Duodenal mucosa (tissue), 2 donors: ENCODE data around the gene RAB3B.

ENCODE experiments used
- H3K27ac ChIP-seq: one replicate; pipeline ENCODE4 v1.7.0; 2013; ENCODE audit warnings: low read depth, low read length
- H3K27me3 ChIP-seq, 2 donors: one replicate each; pipeline ENCODE4 v1.7.0; 2013; ENCODE audit warnings: low read length in 2 of 2, control low read depth in 1 of 2; ENCODE audit not compliant: insufficient read depth in 2 of 2, control insufficient read depth in 1 of 2
- H3K36me3 ChIP-seq, 2 donors: one replicate each; pipeline ENCODE4 v1.7.0; 2013; ENCODE audit warnings: low read length in 2 of 2, control low read depth in 1 of 2; ENCODE audit not compliant: insufficient read depth in 2 of 2, control insufficient read depth in 1 of 2
- H3K4me1 ChIP-seq, 2 donors: one replicate each; pipeline ENCODE4 v1.7.0; 2013; ENCODE audit warnings: low read length in 2 of 2, control low read depth in 1 of 2; ENCODE audit not compliant: insufficient read depth in 2 of 2, control insufficient read depth in 1 of 2
- H3K4me3 ChIP-seq, 2 donors: one replicate each; pipeline ENCODE4 v1.7.0; 2013; ENCODE audit warnings: low read length in 2 of 2, low read depth in 1 of 2
- H3K9ac ChIP-seq, 2 donors: one replicate each; pipeline ENCODE4 v1.7.0; 2013; ENCODE audit warnings: low read length in 2 of 2, low read depth in 1 of 2
- H3K9me3 ChIP-seq, 2 donors: one replicate each; pipeline ENCODE4 v1.7.0; 2013; ENCODE audit warnings: low read length in 2 of 2, control low read depth in 1 of 2; ENCODE audit not compliant: control insufficient read depth in 1 of 2

Gene RAB3B

GRCh38 chr1:51859735-51860134 is 130.8 kb downstream of the RAB3B start:
- peaks cover 2 to 6% of the 10 kb centered on the region in 2 donors for H3K36me3 ChIP-seq
- no peak overlapping the region for H3K27ac ChIP-seq
- H3K4me3 ChIP-seq, result no peak overlapping the region
- no peak overlapping the region for H3K9ac ChIP-seq
- H3K9me3 ChIP-seq, result no peaks in the 10 kb centered on the region
- no peaks in the 10 kb centered on the region for H3K27me3 ChIP-seq
- no peaks in the 10 kb centered on the region for H3K4me1 ChIP-seq

- H3K27ac ChIP-seq, result no peak overlapping the region
- no peaks in the 10 kb centered on the region for H3K4me1 ChIP-seq
- H3K9me3 ChIP-seq, result no peaks in the 10 kb centered on the region
These were observed 131.2 kb downstream of the RAB3B start for GRCh38 chr1:51859333-51859732.

GRCh38 chr1:51858892-51859291 is 131.6 kb downstream of the RAB3B start:
- Histone ChIP-seq H3K9me3 (no peaks in the 10 kb centered on the region), H3K4me3 (no peak overlapping the region), H3K27ac (no peak overlapping the region), H3K9ac (no peak overlapping the region), H3K36me3 (peaks cover 2 to 6% of the 10 kb centered on the region in 2 donors), H3K4me1 (peaks cover 0 to 1% of the 10 kb centered on the region in 2 donors), H3K27me3 (no peaks in the 10 kb centered on the region)

More at GRCh38 chr1:51859333-51859732, 131.2 kb downstream of the RAB3B start:
- Histone ChIP-seq H3K27me3 (no peaks in the 10 kb centered on the region), H3K9ac (no peak overlapping the region), H3K4me3 (no peak overlapping the region), H3K36me3 (peaks cover 2 to 6% of the 10 kb centered on the region in 2 donors)
